NCI-H128 (cell line): ENCODE data around the gene CEMIP2.
"Not testable (repeated sequence)": the region's sequence is repeated elsewhere in the genome, so short reads cannot be mapped to it uniquely, and the experiment has no call there.

Experiments used
- DNase-seq: peaks from one replicate; lab custom pipeline; 2025; ENCODE audit not compliant: unreplicated experiment; lab: John Stamatoyannopoulos, UW

Gene CEMIP2, protein sequence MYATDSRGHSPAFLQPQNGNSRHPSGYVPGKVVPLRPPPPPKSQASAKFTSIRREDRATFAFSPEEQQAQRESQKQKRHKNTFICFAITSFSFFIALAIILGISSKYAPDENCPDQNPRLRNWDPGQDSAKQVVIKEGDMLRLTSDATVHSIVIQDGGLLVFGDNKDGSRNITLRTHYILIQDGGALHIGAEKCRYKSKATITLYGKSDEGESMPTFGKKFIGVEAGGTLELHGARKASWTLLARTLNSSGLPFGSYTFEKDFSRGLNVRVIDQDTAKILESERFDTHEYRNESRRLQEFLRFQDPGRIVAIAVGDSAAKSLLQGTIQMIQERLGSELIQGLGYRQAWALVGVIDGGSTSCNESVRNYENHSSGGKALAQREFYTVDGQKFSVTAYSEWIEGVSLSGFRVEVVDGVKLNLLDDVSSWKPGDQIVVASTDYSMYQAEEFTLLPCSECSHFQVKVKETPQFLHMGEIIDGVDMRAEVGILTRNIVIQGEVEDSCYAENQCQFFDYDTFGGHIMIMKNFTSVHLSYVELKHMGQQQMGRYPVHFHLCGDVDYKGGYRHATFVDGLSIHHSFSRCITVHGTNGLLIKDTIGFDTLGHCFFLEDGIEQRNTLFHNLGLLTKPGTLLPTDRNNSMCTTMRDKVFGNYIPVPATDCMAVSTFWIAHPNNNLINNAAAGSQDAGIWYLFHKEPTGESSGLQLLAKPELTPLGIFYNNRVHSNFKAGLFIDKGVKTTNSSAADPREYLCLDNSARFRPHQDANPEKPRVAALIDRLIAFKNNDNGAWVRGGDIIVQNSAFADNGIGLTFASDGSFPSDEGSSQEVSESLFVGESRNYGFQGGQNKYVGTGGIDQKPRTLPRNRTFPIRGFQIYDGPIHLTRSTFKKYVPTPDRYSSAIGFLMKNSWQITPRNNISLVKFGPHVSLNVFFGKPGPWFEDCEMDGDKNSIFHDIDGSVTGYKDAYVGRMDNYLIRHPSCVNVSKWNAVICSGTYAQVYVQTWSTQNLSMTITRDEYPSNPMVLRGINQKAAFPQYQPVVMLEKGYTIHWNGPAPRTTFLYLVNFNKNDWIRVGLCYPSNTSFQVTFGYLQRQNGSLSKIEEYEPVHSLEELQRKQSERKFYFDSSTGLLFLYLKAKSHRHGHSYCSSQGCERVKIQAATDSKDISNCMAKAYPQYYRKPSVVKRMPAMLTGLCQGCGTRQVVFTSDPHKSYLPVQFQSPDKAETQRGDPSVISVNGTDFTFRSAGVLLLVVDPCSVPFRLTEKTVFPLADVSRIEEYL (N-terminal part only)

DNA sequence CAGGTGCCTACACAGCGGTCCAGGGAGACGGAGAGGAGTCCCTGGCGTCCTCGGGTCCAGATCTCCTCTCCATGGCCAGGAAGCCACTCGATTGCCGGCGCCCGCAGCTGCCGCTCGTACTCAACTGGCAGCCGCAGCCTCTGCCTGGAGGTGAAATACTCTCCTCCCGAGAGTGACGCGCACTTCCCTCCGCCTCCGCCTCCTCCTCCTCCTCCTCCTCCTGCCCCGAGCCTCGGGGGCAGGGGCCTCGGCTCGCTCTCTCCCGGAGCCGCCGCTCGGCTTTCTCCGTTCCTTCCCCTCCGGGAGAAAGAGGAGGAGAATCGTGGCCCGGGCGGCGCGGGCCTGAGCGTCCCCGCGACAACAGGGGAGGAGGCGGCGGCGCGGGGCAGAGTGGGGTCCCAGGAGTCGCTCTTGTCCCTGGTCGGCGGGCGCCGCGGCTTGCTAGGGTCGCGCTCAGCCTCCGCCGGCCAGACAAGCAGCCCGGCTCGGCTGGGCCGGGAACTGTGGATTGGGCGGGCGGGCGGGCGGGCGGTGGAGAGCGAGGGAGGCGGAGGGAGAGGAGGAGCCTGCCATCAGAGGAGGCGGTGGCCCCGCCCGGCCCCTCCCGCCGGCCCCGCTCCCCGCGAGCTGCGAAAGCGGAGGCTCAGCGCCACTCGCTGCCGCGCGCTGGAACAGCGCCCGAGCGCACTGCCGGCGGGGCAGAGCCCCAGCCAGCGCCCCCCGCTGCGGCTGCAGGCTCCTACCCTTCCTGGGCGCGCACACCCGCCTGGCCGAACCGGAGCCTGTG is at the start of gene CEMIP2:
CEMIP2 (minus strand) TSS at position 126 of the 787 bp plus-strand sequence. CDS start 18,140 bp downstream, outside the sequence.
- peak; percentile 75 for DNase-seq

DNA sequence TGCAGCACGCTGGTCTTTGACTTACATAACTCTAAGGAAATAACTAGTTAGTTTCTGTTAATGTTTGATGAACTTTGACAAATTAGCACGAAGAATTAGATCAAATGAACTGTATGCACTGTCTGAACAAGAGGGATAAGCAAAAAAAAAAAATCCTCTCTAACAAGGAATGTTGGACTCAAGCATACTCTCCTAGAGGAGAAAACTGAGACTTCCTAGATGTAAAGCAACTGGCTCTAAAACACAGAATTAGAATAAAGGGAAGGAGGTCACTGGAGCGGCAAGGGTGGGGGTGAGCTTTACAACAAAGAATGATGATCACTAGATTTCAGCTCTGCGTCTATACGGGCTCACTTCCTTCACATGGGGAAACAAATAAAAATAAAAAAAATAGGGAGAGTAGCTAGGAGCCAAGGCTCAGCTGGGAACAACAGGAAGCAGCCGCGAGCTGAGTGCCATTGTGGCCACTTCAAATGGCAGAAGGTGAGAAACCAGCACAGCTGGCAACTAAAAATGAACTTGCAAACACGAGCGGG is 48.7 kb upstream of the CEMIP2 start:
- DNase-seq: no peak

DNA sequence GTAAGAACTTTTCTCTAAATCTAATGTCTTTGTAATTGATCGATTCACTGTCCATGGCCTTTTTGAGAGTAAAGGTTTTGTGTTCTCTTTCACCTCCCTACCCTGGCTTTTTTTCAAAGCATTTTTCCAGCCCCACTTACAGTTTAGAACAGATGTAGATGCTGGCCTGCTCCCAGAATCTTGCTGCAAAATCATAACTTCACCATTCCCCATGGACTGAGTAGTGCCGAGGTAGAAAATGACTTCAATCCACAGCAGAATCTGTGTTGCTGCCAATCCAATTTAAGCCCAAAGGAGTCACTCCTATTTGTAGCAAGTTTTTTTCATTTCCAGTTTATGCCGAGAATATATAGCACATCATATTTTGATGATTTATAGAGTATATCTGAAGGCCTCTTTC is 46.5 kb upstream of the CEMIP2 start:
- DNase-seq: no peak

DNA sequence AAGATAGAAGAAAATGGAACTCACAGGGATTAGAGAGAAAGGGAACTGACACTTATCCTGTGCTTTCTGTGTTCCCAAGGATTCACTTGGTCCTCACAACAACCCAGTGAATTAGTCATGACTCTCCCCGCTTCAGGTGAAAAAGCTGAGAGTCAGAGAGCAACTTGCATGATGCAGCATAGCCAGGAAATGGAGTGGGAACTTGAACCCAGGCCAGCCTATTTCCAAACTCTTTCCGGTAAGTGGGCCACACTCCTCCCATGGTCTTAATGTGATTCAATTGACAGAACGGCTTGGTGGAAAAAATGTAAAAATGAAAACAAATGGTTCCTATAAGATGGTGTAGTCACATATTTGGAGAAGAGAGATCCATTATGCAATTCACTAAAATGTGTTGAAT is 45.9 kb upstream of the CEMIP2 start:
- no peak for DNase-seq

DNA sequence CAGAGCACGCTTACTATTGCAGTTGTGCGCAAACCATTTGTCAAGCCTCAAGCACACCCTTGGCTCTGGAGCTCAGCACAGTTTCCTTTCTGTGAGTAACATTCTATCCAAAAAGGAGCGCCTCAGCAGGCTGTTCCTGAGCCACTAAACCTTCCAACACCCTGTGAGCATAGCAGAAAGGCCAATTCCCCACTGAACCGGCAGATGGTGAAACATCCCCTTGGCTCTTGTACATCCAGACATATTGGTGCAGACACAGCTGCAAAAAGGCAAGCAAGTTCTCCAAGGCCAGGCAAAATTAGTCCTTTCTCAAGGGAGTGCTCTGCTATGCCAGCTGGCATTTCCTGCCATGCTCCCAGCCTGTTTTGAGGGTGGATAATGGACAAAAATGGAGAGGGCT is 44.1 kb upstream of the CEMIP2 start:
- DNase-seq: no peak

DNA sequence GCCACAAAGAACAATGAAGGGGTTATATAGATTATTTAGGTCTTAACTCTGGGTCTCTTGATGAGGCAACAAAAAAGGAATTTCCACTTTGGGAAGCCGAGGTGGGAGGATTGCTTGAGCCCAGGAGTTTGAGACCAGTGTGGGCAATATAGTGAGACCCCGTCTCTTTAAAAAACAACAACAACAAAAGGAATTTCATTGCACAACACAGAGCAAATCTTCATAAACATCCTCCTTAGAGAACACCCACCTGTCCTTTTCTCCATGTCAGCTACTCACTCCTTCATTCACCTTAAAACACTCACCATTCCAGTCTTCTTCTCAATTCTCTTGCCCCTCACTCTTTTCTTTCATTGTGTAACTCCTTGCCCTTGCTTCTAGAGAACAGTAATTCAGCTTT is 39.8 kb upstream of the CEMIP2 start:
- no peak for DNase-seq

DNA sequence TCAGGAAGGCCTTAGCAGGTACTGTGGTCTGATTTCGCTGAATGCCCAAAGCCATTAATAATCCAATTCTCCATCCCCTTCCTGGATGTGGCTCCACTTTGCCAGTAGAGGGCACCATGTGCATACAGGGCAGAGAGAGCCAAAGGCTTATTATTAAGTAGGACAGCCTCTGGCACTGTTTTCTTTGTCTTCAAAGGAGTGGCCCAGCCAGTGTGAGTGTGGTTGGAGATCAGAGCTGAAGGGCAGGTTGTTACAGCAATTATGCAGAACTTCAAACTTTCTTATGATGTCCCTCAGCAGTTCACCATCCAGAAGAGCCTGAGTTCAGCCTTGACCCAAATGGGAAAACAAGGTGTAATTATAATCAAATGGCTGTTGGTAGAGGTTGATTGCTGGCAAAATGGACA is 38.6 kb upstream of the CEMIP2 start:
- DNase-seq: peak; percentile 74

DNA sequence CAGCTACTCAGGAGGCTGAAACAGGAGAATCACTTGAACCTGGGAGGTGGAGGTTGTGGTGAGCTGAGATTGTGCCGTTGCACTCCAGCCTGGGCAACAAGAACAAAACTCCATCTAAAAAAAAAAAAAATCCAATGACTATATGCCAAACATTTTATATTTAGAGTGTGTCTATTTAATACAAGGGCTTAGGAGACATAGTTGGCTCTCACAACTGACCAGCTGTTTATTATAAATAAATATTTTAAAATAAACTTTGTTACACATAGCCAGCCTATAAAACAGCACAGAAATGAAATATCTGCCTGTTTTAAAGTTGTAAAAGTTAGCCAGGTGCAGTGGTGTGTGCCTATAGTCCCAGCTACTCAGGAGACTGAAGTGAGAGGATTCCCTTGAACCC is 36.8 kb upstream of the CEMIP2 start:
- DNase-seq: not testable (repeated sequence)

DNA sequence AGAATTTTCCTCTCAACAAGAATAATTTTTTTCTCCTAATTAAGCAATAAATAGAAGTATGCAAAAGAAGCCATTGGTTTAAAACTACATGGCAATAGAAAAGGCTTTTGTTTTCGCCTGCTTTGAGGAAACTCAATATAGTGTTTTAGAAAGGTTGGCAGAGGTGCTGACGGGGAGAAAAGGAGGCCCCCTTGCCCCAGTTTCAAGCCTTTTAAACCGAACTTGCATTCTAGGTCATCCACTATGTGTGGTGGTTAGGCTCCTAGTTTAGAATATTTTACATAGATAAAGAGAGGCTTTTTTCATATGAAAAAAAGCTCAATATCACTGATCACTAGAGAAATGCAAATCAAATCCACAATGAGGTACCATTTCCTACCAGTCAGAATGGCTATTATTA is 33.5 kb upstream of the CEMIP2 start:
- no peak for DNase-seq

DNA sequence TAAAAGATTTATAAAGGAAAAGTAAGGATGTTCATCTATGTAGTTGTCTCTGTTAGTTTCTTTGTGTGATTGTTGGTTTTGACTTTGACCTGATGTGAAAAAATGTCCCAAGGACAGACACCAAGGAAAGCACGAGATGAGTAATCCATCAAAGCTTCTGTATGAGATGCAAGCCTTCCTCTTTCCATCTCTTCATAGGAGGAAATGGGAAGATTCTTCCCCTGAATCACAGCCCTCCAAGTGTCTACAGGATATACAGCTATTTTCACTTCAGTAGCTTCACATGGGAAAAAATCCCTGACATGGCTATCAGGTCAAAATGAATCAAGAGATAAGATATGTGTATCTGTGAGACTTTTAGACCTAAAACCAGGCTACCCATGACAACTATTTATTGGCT is 29.0 kb upstream of the CEMIP2 start:
- no peak for DNase-seq

DNA sequence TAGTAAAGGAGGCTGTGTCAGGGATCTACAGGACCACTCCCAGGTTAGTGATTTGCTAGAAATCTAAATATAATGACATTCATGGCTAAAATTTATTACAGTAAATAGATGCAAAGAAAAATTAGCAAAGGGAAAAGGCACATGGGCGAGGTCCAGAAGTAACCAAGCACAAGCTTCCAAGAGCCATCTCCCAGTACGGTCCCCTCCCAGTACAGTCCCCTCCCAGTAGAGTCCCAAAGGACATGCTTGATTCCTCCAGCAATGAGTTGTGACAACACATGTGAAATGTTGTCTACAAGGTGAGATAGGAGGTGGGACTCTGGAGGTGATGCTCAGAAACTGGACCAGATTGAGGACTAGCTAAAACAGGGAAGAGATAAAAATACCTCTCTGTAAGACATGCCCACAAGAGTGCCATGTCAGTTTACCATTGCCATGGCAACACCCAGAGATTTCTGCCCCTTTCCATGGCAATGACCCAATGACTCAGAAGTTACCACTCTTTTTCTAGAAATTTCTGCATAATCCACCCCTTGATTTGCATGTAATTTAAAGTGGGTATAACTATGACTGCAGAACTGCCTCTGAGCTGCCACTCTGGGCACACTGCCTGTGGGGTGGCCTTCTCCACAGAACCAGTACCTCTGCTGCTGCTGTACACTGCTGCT is 27.9 kb upstream of the CEMIP2 start:
- DNase-seq: no peak

DNA sequence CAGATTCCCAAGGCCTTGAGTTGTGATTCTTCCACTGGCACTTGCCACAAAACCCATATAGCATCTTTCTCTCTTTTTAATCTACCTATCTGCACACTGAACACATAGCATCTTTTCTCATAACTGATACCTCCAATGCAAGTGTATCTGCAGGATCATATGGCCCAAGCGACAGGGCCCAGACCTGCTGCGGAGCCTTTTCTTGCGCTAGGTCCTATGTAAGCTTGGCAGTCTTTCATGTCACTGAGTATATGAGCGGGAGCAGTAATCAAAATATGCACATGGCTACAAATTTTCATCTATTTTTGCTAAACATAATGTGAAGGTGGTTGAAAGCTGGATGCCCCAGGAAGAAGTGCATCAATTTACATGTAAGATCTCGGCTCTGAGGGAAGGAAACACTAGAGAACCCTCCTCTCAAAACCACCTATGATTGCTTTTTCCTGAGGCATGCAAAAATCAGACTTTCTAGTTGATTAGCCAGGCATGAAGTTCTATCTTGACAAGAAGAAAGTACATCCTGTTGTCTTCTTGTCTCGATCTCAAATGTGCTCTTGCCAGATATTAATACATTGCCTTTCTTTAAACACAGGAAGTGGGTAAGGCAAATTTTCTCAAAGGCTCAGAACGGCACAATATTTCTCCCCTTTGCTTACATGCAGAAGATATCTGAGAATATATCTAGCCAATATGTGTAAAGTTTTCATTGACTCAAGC is 26.9 kb upstream of the CEMIP2 start:
- no peak for DNase-seq

DNA sequence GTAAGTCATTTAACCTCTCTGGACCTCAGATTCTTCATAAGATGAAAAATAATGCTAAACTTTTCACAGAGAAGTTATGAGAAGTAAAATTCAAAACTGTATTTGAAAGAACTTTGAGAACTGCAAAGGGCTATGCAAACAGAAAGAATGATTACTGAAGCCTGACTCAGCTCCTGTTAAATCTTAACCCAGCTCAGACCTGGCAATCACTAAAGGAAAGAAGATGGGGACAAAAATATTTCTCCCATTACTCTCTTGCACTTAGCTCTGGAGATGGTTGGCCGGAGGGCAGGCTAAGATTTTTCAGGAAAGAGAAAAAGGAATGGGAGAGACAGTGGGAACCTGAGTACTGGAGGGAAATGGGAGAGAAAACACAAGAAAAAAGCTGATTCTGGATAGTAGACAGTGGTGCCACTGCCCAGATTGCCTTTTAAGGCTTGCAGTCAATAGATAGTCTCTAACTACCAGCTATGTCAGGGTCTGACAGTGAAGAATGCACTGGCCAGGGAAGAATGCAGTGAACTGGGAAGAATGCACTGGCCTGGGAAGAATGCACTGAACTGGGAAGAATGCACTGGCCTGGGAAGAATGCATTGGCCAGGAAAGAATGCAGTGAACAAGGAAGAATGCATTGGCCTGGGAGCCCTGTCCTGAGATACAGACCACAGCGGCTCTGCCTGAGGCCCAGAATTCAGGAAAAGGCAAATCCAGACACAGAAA is 25.2 kb upstream of the CEMIP2 start:
- DNase-seq: no peak

DNA sequence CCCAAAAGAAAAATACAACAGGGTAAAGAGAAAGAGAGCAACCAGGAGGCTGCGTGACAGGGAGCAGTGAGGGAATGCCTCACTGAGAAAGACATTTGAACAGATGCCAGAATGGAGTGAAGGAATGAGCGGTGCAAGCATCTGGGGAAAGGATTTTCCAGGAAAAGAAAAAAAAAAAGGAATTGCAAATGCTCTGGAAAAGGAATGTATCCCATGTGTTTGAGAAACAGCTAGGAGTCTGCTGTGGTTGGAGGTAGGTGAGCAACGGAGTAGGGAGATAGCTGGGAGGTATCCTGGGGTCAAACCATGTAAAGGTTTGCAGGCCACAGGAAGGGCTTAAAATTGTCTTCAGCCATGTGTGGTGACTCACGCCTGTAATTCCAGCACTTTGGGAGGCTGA is 23.6 kb upstream of the CEMIP2 start:
- DNase-seq: no peak

DNA sequence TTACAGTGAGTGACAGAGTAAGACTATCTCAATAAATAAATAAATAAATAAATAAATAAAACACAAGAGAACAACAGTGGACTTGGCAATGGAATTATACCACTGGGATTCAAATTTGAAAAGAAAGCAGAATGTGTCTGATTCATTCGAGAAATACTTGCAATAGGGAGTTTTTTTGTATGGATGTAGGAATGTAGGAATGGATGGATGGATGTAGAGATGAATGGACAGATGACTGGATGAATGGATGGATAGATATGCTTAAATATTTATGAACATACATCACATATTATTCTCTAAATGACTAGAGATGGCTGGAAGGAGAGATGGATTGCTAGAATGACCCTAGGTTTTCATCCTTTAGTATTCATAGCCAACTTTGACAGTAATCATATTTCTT is 22.0 kb upstream of the CEMIP2 start:
- no peak for DNase-seq

DNA sequence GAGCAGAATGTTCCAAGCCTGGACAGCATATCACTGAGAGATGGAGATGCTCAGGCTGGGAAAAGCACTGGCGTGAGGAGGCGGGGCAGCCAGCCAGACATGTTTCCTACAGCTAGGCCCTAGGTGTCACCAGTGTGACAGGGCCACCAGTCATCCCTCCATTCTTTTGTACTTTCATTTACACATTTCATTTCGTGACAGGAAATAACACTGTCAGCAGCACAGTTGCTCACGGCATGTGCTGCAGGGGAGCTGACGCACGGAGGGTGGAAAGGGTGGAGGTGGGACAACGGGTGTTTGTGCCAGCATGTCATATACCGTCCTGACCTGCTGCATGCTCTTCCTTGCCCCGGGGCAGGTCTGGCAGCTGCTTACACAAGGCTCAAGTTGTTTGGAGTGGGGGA is 14.8 kb upstream of the CEMIP2 start:
- no peak for DNase-seq

DNA sequence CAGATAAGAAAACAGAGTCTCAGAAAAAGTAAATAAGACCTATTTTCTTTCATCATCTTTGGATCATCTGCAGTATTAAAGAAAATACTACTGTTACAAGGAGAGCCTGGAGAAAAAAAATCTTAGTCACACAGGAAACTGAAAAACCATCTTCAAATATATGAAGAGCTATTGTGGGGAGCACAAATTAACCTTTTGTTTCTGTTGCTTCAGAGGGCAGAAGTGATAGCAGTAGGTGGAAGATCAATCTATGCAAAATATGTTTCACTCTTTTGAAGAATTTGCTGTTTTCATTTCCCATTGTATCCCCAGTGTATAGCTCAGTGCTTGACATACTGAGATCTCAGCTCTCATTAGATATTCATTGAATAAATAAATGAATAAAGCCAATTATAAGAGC is 13.1 kb upstream of the CEMIP2 start:
- no peak for DNase-seq

DNA sequence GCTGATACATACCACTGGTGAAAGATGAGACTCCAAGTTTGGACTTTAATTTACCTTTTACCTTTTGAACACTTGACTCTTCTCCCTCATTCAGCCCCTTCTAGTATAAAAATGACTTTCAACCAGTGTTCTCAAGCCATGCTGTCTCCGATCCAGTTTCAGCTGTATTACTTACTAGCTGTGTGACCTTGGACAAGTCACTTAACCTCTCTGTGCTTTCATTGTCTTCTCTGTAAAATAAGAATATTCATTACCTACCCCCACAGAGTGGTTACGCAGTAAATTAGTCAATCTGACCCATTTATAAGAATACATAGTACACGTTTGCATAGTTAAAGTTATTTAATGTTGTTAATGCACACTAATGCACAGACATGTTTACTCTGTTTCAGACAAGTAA is 12.6 kb upstream of the CEMIP2 start:
- DNase-seq: no peak
